ENCODE results near the gene PTCH1.
A peak's percentile ranks its signal among the peaks of the same experiment; 100 is the strongest.

PTCH1 gene

DNA sequence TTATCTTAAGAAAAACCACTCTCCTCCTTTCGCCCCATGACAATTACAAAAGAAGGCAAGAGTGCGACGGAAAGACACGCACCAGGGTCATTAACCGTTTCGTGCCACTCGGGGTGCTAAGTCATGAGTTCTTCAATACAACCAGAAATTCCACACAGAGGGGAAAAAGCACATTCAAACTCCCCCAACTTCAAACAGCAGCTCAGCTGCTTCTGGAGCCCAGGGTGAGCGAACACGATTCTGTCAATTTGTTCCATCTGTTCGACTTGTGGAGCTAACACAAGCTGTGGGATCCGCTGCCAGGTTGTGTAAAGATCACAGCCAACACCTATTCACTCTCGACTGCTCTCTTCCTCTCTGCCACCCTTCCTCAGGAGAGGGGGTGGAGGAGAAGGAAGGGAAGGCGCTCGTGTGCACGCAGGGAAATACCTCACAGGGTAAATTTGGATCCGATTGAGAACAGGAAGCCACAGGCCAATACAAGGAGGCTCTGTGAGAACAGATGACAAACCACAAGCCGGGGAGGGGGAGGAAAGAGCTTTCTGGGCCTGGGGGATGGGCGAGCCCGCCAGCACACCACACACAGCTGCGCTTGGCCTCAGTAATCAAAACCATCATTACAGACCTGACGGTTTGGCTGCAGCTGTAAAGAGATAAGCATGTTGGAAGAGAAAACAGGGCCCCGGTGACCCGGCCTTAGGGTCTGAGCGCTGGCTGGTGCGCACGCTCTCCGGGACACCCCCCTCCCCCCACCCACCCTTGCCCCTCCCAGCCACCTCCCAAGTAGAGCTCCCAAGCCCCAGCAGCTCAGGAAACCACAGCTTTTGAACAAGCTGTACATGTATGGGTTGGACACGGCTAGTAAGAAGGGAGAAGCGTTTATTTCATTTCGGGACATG lies 54.3 kb downstream of the PTCH1 start:
- peak; percentile 86 for DNase-seq

DNA sequence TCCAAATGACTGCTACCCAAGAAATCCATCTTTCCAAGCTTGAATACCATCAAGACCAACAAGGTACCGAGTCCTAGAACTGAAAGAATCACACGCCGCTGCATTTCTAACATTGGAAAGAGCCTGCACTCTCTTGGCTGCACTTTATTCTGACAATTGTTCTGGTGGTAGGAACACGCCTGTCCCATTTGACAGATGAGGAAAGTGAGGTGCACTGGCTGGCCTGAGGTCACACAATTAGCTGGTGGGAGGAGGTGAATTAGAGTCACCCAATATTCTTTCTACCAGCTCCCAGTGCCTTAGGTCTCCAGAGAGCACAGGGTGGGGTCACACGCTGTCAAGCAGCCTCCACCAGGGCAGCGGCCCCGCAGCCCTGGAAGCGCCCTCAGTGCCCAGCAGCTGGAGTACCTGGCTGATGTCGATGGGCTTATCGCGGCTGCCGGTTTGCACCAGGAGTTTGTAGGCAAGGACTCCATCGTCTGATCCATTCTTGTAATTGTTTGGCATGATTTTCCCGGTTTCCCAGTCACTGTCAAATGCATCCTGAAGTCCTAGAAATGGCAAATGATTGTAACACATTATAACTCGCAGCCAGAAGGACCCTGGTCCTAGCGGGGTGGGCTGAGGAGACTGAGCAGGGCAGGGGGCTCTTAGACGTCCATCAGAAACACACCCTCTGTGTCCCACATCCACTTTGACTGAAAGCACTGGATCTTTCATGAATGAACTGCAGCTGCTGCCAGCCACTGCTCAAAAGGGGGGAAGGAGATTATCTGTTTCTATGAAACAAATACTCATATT lies 55.1 kb downstream of the PTCH1 start:
- DNase-seq: peak; percentile 11

DNA sequence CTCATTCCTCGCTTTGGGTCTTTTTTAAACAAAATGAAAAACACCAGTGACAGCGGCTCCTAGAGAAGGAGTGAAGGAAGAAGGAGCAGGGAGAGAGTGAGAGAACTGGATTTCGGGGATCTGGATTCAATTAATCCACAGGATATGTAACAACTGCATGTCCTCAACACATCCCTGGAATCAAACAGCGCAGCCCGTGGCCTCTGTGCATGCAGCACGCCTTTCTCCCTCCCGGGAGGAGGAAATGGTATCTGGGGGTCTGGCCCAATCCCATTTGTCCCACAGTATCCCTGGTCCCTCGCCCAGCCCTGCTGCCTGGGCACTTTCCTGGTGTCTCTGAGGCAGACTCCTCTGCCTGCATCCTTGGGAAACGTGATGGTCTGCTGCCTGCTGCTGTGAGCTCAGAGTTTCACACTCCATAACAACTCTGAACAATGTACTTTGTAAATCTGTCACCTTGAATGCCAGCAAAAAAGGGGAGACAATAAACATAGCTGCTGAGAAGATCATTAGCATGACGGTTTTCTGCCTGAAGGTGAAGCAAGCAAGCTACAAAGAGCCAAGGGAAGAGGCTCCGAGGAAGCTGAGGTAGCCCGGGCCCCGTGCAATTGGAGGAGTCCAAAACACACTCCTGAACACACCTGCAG lies 56.1 kb downstream of the PTCH1 start:
- no peak for DNase-seq

DNA sequence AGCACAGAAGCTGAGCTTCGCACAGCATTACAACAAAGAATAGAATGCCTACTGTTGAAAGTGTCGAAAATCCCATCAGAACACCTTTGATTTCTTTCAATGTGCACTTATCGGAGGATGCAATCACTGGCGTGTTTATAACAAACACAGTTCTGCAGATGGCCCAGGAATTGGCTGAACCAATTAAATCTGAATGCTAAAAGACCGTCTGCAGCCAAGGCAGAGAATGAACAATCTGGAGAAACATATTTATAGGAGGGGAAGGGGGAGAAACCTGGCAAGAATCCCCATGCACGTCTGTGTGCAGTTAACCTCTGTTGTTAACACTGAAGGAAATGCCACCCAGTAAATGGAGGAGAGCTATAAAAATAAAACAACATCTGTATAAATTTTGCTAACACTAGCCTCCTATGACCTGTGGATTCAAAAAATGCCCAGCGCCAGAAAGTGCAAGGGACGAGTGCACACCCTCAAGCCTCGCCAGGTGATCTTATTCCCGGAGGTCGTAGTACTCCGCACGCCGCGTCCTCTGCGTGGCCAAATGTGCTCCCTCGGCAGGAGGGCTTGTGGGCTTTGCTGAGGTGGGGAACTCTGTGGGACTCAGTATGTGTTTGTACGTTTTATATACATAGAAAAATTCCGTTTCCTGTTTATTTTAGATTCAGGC lies 56.8 kb downstream of the PTCH1 start:
- DNase-seq: peak; percentile 74

DNA sequence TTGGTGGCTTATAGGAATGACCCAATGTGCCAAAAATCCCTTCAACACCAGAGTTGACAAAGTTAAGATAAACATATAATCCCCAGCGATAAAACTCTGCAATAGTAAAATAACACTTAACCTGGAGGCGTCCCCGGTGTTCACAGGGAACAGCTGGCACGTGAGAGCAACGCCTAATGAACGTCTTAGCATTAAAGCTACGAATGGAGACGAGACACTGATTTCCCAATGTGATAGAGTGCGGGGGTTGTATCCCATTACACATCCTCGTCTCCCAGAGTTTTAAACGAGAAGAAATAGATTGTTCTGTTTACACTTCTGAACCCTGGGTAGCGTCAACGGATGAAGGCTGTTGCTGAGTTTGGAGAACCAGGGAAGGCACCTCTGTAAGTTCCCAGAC lies 57.6 kb downstream of the PTCH1 start:
- DNase-seq: peak; percentile 43

DNA sequence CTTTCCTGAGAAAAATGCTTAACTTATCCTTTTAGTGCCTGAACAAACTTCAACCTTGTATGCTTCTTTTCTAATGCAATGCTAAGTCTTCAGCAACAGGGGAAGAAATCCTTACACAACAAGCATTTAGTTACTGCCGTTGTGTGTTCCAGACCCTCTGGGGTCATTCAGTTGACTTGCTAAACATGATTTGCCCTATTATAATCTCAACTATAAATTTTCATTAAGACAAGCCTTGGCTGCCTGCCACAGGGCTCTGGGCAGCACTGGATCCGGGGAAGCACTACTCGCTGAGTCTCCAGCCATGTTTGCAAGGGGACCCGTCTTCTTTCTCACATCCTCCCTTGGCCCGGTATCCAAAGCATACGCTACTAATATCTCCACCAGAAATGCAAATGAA lies 58.1 kb downstream of the PTCH1 start:
- DNase-seq: peak; percentile 50

DNA sequence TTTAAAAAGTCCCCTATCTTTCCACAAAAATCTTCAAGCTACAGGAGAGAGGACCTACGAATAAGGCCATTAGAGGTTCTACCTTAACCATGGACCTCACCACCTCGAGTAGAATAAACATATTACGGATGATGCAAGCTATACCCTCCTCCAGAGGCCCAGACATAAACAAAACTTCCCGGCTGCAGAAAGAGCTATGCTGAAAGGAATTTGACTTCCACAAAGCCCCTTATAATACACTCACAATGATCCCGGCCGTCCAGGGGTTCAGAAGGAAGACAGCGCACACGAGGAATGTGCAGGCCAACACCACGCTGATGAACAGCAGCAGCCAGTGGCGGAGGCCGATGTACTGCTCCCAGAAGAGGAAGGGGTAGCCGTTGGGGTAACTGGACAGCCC lies 59.0 kb downstream of the PTCH1 start:
- no peak for DNase-seq

DNA sequence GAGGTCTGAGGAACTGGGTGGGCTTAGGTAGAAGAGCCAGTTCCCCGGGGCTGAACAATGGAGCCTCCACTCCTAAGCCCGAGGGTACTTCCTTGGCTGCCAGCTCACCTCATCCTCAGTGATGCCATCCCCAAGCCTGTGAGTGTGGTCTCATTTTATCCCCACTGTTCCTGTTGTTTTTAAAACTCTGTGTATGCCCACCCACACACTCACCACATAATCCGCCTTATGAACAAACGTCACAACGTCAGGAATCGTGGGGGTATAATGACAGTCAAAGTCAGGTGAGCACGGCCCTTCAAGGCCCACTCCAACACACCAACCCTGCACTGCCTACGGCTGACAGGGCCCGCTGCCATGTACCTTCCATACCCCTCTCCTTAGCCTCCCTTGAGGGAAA lies 61.1 kb downstream of the PTCH1 start:
- DNase-seq: no peak

DNA sequence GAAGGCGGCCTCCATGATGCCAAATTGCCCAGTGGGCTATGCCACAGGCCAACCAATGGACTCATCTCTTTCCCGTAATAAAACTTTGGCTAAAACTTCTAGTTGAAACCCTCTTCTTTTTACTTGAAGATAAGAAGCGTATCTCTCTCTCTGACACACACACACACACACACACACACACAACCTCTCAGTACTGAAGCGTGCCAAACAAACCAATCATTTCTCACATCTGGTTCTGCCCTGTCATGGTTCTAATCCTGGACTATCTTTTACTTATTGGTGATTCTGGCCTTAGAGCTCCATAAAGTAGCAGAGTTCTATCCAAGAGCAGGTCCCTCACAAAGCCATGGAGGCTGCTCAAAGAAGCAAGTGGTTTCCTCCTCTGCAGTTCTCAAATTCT lies 64.6 kb downstream of the PTCH1 start:
- no peak for DNase-seq

DNA sequence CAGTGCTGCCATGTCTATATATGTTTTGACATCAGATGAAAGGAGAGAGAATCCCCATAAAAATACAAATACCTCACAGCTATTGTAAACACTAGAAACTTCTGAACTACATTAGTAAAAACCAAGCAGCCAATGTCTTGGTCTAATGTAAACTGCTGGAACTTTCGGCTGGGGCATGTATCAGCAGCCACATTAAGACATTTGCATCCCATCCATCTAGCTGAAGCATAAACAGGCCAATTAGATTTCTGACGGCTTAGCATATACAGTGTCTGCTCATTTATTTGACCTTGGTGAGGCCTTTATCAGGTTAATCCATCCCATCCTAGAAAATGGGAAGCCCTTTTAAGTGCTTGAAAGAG lies 65.7 kb downstream of the PTCH1 start:
- DNase-seq: no peak

DNA sequence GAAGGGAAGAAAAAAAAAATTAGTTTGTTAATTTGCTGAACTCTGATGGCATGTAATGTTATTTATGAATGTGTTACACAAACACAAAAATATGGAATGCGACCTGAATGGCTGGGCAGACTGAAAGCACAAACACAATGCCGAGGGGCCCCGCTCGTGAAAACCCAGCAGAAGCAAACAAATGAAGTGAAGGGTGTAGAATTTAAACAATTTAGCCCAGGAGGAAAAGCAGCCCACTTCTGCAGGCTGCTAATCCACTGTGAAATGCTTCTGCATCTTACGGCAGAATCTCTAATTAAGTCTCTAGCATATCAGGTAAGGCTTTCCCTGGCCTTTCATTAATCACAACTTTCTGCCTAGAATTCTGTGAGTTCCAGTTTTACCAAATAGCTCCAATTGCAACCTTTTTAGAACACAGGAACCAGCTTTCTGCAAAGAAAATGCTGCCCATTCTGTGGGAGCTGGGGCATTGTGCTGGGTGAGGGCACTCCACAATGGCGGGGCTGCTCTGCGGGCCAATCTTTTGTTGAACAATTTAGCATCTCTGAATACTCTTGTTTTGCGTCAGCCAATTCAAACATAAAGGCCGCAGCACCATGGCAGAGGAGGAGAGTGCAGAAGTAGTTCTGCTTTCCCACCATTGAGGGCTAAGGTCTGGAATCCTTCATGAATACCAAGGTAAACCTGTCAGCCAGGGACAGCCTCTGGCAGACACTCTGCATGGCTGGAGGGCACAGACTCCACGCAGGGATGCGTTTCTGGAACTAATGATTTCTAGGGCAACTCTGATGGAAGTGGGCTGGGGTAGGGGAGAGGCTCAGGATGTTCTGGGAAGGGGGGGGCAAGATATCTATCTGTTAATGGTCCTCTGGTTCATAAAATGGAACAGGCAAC lies 66.4 kb downstream of the PTCH1 start:
- DNase-seq: no peak

DNA sequence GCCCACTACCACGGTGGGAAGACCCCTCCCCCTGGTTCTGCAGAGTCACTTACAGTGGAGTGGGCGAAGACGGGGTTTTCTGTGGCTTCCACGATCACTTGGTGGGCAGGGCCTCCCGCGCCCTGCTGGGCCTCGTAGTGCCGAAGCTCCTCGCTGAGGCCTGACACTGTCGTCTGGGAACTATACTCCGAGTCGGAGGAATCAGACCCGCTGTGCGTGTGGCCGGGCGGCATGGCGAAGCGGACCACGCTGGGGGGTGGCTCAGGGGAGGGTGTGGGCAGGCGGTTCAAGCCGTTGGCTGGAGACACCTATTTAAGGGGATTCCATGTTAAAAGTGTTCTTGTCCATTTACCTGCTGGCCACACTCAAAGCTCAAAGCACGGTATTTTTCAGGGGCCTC lies 67.8 kb downstream of the PTCH1 start:
- DNase-seq: no peak

DNA sequence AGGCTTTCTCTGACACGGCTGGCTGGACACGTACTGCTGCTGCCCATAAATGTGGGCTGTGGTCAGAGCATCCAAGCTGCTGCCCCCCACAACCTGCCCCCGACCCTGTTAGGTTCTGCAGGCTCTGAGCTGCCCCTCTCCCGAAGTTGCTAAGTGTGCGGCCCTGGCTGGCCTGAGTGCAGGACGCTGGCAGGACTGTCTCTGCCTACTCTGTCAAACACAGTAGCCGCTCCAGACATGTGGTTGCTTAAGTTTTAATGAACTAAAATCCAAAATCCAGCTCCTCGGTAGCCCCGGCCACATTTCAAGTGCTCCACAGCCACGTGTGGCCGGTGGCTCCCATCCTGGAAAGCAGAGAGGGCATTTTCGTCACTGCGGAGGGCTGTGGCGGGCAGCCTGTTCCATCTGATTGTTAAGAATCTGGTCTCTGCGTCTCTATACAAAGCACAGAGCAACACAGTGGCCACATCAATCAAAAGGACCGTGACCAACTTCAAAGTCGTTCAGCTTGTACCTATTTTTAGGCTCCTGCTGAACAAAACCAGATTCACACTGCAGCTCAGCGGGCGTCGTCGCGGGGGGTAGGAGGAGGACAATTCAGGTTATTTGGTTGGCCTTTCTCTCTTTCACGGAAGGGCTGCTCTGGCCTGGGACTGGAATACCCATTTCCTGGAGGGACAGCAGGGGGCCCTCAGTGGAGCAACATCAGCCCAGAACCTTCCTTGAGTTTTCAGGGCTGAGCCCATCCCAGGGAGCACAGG lies 68.9 kb downstream of the PTCH1 start:
- DNase-seq: no peak

DNA sequence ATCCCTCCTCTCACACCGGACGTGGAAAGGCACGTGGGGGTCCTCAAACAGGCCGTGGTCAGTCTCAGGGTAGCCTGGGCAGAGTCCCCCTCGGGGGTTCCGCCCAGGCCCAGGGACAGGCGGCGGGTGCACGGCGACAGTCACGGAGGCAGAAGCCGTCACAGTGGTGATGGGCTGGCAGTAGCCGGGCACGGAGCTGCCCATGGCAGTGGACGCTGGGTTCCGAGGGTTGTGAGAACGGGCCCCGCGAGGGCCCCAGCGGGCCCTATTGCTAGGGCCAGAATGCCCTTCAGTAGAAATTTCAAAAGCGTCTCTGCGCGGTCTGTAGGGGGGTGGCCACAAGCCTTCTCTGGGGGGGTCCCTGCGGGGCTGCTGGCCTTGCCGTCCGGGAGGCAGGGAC lies 69.8 kb downstream of the PTCH1 start:
- DNase-seq: no peak

DNA sequence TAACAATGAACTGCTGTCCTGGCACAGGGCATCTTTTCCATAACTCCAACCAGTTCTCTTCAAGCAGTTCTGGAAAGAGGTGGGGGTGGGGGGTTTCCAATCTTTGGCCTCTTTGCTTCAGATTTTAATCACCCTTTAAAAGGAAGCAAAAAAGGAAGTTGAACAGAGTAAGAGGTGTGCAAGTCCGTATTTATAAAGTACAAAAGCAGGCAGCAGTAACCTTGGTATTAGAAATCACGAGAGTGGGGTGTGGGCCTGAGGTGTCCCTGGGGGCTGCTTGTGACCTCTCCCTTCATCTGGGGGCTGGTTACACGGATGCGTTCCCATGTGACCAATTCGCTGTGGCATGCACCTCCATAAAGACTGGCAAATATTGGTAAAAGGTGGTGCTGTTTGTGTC lies 70.5 kb downstream of the PTCH1 start:
- no peak for DNase-seq

DNA sequence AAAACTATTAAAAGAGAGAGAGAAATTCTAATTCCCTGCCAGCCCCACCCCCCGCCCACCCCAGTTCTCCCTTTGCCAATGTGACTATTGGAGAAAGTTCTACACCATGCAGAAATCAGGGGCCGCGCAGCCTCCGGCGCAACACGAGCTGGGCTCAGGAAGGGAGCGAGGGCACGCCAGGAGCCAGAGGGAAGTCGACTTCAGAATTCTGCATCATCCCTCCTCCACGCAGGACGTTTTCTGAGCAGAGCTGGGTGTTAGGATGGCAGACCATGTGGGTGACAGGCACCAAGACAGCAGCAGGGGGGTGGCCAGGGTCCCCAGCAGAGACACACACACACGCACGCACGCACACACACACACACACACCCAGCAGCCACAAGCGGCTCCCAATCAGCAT lies 72.6 kb downstream of the PTCH1 start:
- DNase-seq: no peak

DNA sequence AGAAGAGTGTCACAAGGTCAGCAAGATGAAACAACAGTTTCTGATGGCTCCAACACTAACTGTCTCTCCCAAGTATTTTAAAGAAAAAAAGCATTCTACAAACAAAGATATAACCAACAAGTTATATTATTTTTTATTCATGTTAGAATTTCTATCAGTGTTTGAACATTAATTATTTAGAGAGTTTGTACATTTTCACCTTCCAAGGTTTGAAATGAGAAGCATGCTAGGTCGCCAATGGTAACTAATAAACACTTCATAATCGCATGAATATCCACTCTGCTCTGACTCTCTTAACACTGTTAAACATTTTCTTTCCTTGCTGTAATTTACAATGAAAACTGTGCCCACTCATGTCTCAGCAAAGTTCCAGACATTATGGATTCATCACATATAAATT lies 73.5 kb downstream of the PTCH1 start:
- no peak for DNase-seq

DNA sequence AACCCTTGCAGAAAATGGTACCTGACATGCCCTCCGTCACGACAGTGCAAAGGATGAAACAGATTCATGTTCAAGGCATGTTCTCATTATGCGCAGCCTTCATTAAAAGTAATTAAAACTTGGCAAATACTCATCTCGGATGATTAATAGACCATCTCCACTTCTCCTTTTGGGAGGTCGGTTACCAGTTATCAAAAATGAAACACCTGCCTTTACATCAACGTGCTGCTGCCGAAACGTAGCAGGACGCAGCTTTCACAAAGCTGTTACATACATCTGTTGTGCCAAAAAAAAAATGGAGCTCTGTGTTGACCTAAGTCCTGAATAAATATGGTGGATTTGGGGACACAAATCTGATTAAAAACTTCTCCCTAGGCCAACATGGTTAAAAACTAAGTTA lies 75.7 kb downstream of the PTCH1 start:
- no peak for DNase-seq

DNA sequence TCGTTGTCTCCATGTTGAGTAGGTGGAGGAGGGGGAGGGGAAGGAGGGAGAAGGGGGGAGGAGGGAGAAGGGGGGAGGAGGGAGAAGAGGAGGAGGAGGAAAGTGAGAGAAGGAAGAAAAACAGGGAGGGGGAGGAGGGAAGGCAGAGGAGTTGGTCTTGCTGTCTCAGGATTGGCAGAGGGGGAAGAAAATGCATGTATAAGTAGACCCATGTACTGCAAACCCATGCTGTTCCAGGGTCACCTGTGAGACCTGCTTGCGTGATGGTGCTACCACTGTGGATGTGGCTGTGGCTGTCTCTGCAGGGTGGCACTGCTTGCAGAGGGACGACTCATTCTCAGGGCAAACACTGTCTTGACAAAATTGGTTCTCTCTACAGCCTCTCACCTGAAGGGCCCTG lies 76.3 kb downstream of the PTCH1 start:
- DNase-seq: no peak

DNA sequence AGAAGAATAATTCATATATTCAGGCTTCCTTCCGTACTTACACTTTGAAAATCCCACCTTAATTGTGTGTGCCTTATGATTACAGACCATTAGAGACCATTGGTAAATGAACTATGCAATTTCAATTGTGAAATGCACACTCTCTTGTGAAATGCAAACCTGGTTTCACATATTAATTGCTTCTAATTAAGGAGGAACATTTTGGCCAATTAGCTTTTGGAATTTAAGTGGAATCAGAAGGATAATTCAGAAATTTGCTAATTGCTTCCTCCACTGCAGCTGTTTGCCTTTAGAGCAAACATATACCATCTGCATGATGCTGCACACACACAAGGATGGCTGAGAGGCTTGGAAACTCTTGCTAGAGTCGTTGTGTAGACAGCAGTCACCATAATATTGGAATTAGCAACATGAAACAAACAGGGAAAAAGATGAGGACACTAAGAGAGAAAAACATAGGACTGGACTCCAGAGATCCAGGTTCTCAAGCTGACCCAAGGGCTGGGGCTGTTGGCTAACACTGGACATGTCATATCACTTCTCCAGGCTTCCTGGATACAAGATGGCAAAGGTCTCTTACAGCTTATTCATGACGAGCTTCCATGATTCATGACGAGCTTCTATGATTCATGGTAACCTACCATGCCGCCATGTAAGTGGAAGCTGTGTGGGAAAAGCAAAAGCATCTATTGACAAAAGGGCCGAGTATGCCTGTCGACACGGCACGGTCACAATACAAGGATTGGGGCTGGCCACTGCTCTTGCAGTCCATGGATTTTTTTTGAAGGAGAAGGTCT lies 78.0 kb downstream of the PTCH1 start:
- no peak for DNase-seq

DNA sequence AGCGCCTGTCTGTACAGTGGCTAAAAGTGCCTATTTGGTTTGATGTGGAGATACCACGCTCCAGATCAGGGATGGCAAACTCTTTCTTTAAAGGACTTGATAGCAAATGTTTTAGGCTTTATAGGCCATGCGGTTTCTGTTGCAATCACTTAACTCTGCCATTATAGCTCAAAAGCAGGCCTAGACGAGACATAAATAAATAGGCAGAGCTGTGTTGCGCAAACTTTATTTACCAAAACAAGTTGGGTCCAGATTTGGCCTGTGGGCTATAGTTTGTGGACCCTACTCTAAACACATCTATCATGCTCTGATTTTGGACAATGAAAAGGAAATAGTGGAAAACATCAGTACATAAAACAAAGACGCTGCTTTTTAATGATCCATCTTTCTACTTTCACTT lies 79.2 kb downstream of the PTCH1 start:
- DNase-seq: no peak

Data from NCI-H1092 treated with DMSO at 0.1 percent for 48 hours (cell line).